GM11168 (cell line): ENCODE measurements around the gene TTLL3.
"Not testable (repeated sequence)": the region's sequence is repeated elsewhere in the genome, so short reads cannot be mapped to it uniquely, and the experiment has no call there.

Source experiments
- in situ Hi-C: fragments of 300-500 bp; cut with MboI; formaldehyde crosslinking; loops from one replicate; pipeline ENCODE4 v1.12.0; 2022; ENCODE audit warnings: low sequenced_read_pairs; ENCODE audit not compliant: unreplicated experiment

TTLL3 gene

GRCh38 chr3:9809615-9810432 is at the start of gene TTLL3:
Gene TTLL3 (plus strand): TSS chr3:9810262. CDS start chr3:9810662, 400 bp downstream.
- in situ Hi-C loops = no loop called here

- in situ Hi-C loops = no loop called here
These were observed 49.1 kb upstream of the TTLL3 start for GRCh38 chr3:9760779-9761505.

- in situ Hi-C loops = no loop called here
These were observed 48.1 kb upstream of the TTLL3 start for GRCh38 chr3:9761919-9762318.

GRCh38 chr3:9762871-9763270 is 47.2 kb upstream of the TTLL3 start:
- in situ Hi-C loops = no loop called here

- in situ Hi-C loops = no loop called here
These were observed 44.2 kb upstream of the TTLL3 start for GRCh38 chr3:9765865-9766264.

GRCh38 chr3:9767418-9767817 is 42.6 kb upstream of the TTLL3 start:
- in situ Hi-C loops = no loop called here

GRCh38 chr3:9768141-9768775 is 41.8 kb upstream of the TTLL3 start:
- in situ Hi-C loops = no loop called here

- in situ Hi-C loops = no loop called here
These were observed 41.0 kb upstream of the TTLL3 start for GRCh38 chr3:9769012-9769411.

GRCh38 chr3:9769426-9770275 is 40.4 kb upstream of the TTLL3 start, which contains the start of gene CAMK1:
Gene CAMK1 (minus strand): TSS chr3:9769947. CDS start chr3:9767749, 2,198 bp downstream.
- in situ Hi-C loops = no loop called here

GRCh38 chr3:9770276-9770812 is 39.7 kb upstream of the TTLL3 start:
- in situ Hi-C loops = no loop called here

- in situ Hi-C loops = not testable (repeated sequence)
These were observed 39.1 kb upstream of the TTLL3 start for GRCh38 chr3:9771007-9771406.

- in situ Hi-C loops = no loop called here
These were observed 33.0 kb upstream of the TTLL3 start for GRCh38 chr3:9776896-9777693.

GRCh38 chr3:9777694-9778021 is 32.4 kb upstream of the TTLL3 start:
- in situ Hi-C loops = no loop called here

- in situ Hi-C loops = no loop called here
These were observed 31.7 kb upstream of the TTLL3 start for GRCh38 chr3:9778143-9779074.

GRCh38 chr3:9779075-9779593 is 30.9 kb upstream of the TTLL3 start:
- in situ Hi-C loops = no loop called here

GRCh38 chr3:9779721-9780457 is 30.2 kb upstream of the TTLL3 start:
- in situ Hi-C loops = no loop called here

- in situ Hi-C loops = no loop called here
These were observed 29.6 kb upstream of the TTLL3 start for GRCh38 chr3:9780458-9780812.
